CD4-positive, alpha-beta memory T cell (primary cell): Measurements from ENCODE around the gene INPP5B. TPM values are rescaled to one million over a fixed set of nuclear protein-coding genes. Genes with fewer than 3 reads are reported as not detected.
"Not testable (repeated sequence)": the region's sequence is repeated elsewhere in the genome, so short reads cannot be mapped to it uniquely, and the experiment has no call there.

Source experiments
- CTCF ChIA-PET: fragments of 350-600 bp; sonication (Branson Sonifier 250); formaldehyde crosslinking; loops from one replicate; lab custom pipeline; 2021; ENCODE audit warnings: inconsistent platforms; ENCODE audit not compliant: partially characterized antibody; lab: Charles Lee
- POLR2A ChIA-PET: fragments of 350-600 bp; sonication (Branson Sonifier 250); formaldehyde crosslinking; loops from one replicate; lab custom pipeline; 2021; ENCODE audit not compliant: partially characterized antibody; lab: Charles Lee
- DNase-seq, 5 donors: peaks; one replicate each; pipeline versions ENCODE4 v3.0.0 to v3.0.0-alpha.2; 2020 to 2022; ENCODE audit warnings: mixed read lengths in 1 of 5
- H3K27ac ChIP-seq: one replicate; pipeline ENCODE4 v1.7.0; 2013; ENCODE audit warnings: low read depth, low read length
- H3K27me3 ChIP-seq: 2 replicates; pipeline ENCODE4 v1.7.0; 2013; ENCODE audit warnings: mild to moderate bottlenecking, low read length, moderate library complexity; ENCODE audit not compliant: insufficient read depth
- H3K36me3 ChIP-seq: 2 replicates; pipeline ENCODE4 v1.7.0; 2013; ENCODE audit warnings: mild to moderate bottlenecking, low read length, moderate library complexity; ENCODE audit not compliant: insufficient read depth
- H3K4me1 ChIP-seq: 2 replicates; pipeline ENCODE4 v1.7.0; 2013; ENCODE audit warnings: mild to moderate bottlenecking, low read length, moderate library complexity; ENCODE audit not compliant: insufficient read depth
- H3K4me3 ChIP-seq, 2 donors: one replicate each; pipeline ENCODE4 v1.7.0; 2013; ENCODE audit warnings: low read length in 2 of 2, mild to moderate bottlenecking in 1 of 2
- H3K9me3 ChIP-seq, 2 donors: one replicate each; pipeline ENCODE4 v1.7.0; 2013; ENCODE audit warnings: low read length in 2 of 2, control low read depth in 1 of 2; ENCODE audit not compliant: control insufficient read depth in 1 of 2
- H3K27ac Mint-ChIP-seq, 7 donors: one replicate each; pipeline ENCODE4 v1.8.0; 2020 to 2021; ENCODE audit warnings: mixed read lengths in 7 of 7, mild to moderate bottlenecking in 6 of 7, inconsistent platforms in 3 of 7, moderate library complexity in 3 of 7
- H3K27me3 Mint-ChIP-seq, 2 donors: one replicate each; pipeline ENCODE4 v1.8.0; 2020 to 2021; ENCODE audit warnings: mixed read lengths in 2 of 2
- H3K36me3 Mint-ChIP-seq, 2 donors: one replicate each; pipeline ENCODE4 v1.8.0; 2020 to 2021; ENCODE audit warnings: mixed read lengths in 2 of 2, inconsistent platforms in 1 of 2, mild to moderate bottlenecking in 1 of 2
- H3K4me1 Mint-ChIP-seq, 4 donors: one replicate each; pipeline ENCODE4 v1.8.0; 2020 to 2021; ENCODE audit warnings: mixed read lengths in 4 of 4, mild to moderate bottlenecking in 1 of 4
- H3K4me3 Mint-ChIP-seq, 8 donors: one replicate each; pipeline ENCODE4 v1.8.0; 2020 to 2021; ENCODE audit warnings: mixed read lengths in 8 of 8, mild to moderate bottlenecking in 7 of 8, moderate library complexity in 6 of 8, inconsistent platforms in 3 of 8
- H3K9me3 Mint-ChIP-seq, 8 donors: one replicate each; pipeline ENCODE4 v1.8.0; 2020 to 2021; ENCODE audit warnings: mixed read lengths in 8 of 8, mild to moderate bottlenecking in 5 of 8, inconsistent platforms in 3 of 8, moderate library complexity in 1 of 8
- intact Hi-C: fragments of 100-400 bp; cut with micrococcal nuclease; formaldehyde crosslinking; loops from one replicate; pipeline ENCODE4 v1.15.1; 2023
- polyA plus RNA-seq, 2 donors: library from polyadenylated mRNA; unstranded; fragments of 300-500 nt; fragmentation: Illumina TruSeq; gene quantifications; one replicate each; pipeline ENCODE4 v1.2.3, GENCODE V29; 2021
- total RNA-seq, 2 experiments: library from RNA; stranded (reverse); gene quantifications; one replicate each; pipeline ENCODE4 v1.2.3, GENCODE V29; 2021

The INPP5B gene
- total and polyA plus RNA-seq, 4 experiments from 2014 or later, result 8.9 to 35.7 (median 26.2) TPM

- peaks cover 0 to 7% (median 4%) of the 10 kb centered on the region in 4 donors for H3K4me1 Mint-ChIP-seq
- Histone ChIP-seq H3K4me3 (no peak overlapping the region), H3K27me3 (no peaks in the 10 kb centered on the region), H3K36me3 (peaks cover 66% of the 10 kb centered on the region), H3K9me3 (no peaks in the 10 kb centered on the region), H3K27ac (no peak overlapping the region), H3K4me1 (no peaks in the 10 kb centered on the region)
- CTCF ChIA-PET, result interaction anchor here (2.5 kb wide), 1 partner anchor 11 kb away, joined by 8 read pairs; the partner anchor contains the start of gene SF3A3
- intact Hi-C loops, result no loop called here
- H3K27ac Mint-ChIP-seq, result peak overlapping the region in 1 of 7 donors; percentile 57
- peaks cover 0 to 6% (median 0%) of the 10 kb centered on the region in 8 donors for H3K9me3 Mint-ChIP-seq
- peaks cover 63 to 77% of the 10 kb centered on the region in 2 donors for H3K36me3 Mint-ChIP-seq
- no peaks in the 10 kb centered on the region for H3K27me3 Mint-ChIP-seq
- no peak overlapping the region for H3K4me3 Mint-ChIP-seq
- POLR2A ChIA-PET, result no interaction called here
- no peak for DNase-seq
Observed at GRCh38 chr1:37978541-37978940, 31.7 kb upstream of the INPP5B start.

- intact Hi-C loops, H3K4me3 ChIP-seq, H3K9me3 Mint-ChIP-seq, H3K9me3 ChIP-seq, H3K4me1 ChIP-seq, H3K27ac ChIP-seq, H3K4me3 Mint-ChIP-seq, H3K27me3 ChIP-seq, H3K27me3 Mint-ChIP-seq, H3K27ac Mint-ChIP-seq: not testable (repeated sequence)
- peaks cover 47% of the 10 kb centered on the region for H3K36me3 ChIP-seq
- H3K36me3 Mint-ChIP-seq, result peaks cover 61 to 85% of the 10 kb centered on the region in 2 donors
- DNase-seq, result peak in 1 of 5 donors; percentile 5
- ChIA-PET POLR2A (interaction anchor here (1.2 kb wide), 1 partner anchor 15 kb away, joined by 4 read pairs; the partner anchor contains the start of gene SF3A3), CTCF (interaction anchor here (0.8 to 1.5 kb wide), 3 partner anchors 15 to 84 kb away, joined by 3 to 4 read pairs (median 3); partner anchors contain the start of gene SF3A3)
- peaks cover 6 to 20% (median 12%) of the 10 kb centered on the region in 4 donors for H3K4me1 Mint-ChIP-seq
Observed at GRCh38 chr1:37975083-37975482, 28.2 kb upstream of the INPP5B start.

- Mint-ChIP-seq H3K9me3 (peaks cover 0 to 6% (median 1%) of the 10 kb centered on the region in 8 donors), H3K4me1 (peaks cover 6 to 20% (median 12%) of the 10 kb centered on the region in 4 donors), H3K4me3 (no peak overlapping the region), H3K36me3 (peaks cover 58 to 85% of the 10 kb centered on the region in 2 donors), H3K27ac (no peak overlapping the region), H3K27me3 (no peaks in the 10 kb centered on the region)
- no peaks in the 10 kb centered on the region for H3K4me1 ChIP-seq
- no peaks in the 10 kb centered on the region for H3K9me3 ChIP-seq
- no peak overlapping the region for H3K27ac ChIP-seq
- no peak for DNase-seq
- ChIA-PET POLR2A (no interaction called here), CTCF (no interaction called here)
- peaks cover 41% of the 10 kb centered on the region for H3K36me3 ChIP-seq
- intact Hi-C loops, result no loop called here
- H3K27me3 ChIP-seq, result no peaks in the 10 kb centered on the region
- H3K4me3 ChIP-seq, result no peak overlapping the region
Observed at GRCh38 chr1:37974567-37974966, 27.7 kb upstream of the INPP5B start.

- H3K9me3 Mint-ChIP-seq, H3K4me3 Mint-ChIP-seq, DNase-seq, H3K27me3 Mint-ChIP-seq, CTCF ChIA-PET, H3K27me3 ChIP-seq, H3K4me1 ChIP-seq, H3K9me3 ChIP-seq, H3K27ac ChIP-seq, H3K4me3 ChIP-seq, intact Hi-C loops, POLR2A ChIA-PET: not testable (repeated sequence)
- peak overlapping the region in 1 of 7 donors; percentile 43 for H3K27ac Mint-ChIP-seq
- peaks cover 6 to 20% (median 11%) of the 10 kb centered on the region in 4 donors for H3K4me1 Mint-ChIP-seq
- H3K36me3 ChIP-seq, result peaks cover 39% of the 10 kb centered on the region
- H3K36me3 Mint-ChIP-seq, result peaks cover 56 to 85% of the 10 kb centered on the region in 2 donors
Observed at GRCh38 chr1:37973684-37974083, 26.8 kb upstream of the INPP5B start.

GRCh38 chr1:37965301-37965700 lies 18.4 kb upstream of the INPP5B start:
- H3K9me3 ChIP-seq, result no peaks in the 10 kb centered on the region
- H3K27me3 ChIP-seq, result no peaks in the 10 kb centered on the region
- peaks cover 0 to 2% (median 0%) of the 10 kb centered on the region in 8 donors for H3K9me3 Mint-ChIP-seq
- H3K4me1 Mint-ChIP-seq, result peaks cover 0 to 2% (median 0%) of the 10 kb centered on the region in 4 donors
- POLR2A ChIA-PET, result no interaction called here
- H3K36me3 ChIP-seq, result peaks cover 31% of the 10 kb centered on the region
- no peak for DNase-seq
- CTCF ChIA-PET, result interaction anchor here (0.6 to 1.2 kb wide), 2 partner anchors 55 to 407 kb away, joined by 3 read pairs; no protein-coding TSS in a partner anchor
- no peak overlapping the region for H3K4me3 Mint-ChIP-seq
- intact Hi-C loops, result no loop called here
- no peaks in the 10 kb centered on the region for H3K27me3 Mint-ChIP-seq
- H3K36me3 Mint-ChIP-seq, result peaks cover 37 to 55% of the 10 kb centered on the region in 2 donors
- no peak overlapping the region for H3K4me3 ChIP-seq
- no peak overlapping the region for H3K27ac ChIP-seq
- H3K27ac Mint-ChIP-seq, result no peak overlapping the region
- no peaks in the 10 kb centered on the region for H3K4me1 ChIP-seq

GRCh38 chr1:37964106-37964505 lies 17.3 kb upstream of the INPP5B start:
- H3K4me3 Mint-ChIP-seq, POLR2A ChIA-PET, H3K4me1 ChIP-seq, H3K9me3 ChIP-seq, intact Hi-C loops, DNase-seq, CTCF ChIA-PET, H3K4me1 Mint-ChIP-seq, H3K27me3 Mint-ChIP-seq, H3K27ac ChIP-seq, H3K9me3 Mint-ChIP-seq, H3K27me3 ChIP-seq, H3K4me3 ChIP-seq: not testable (repeated sequence)
- peaks cover 37 to 53% of the 10 kb centered on the region in 2 donors for H3K36me3 Mint-ChIP-seq
- peak overlapping the region in 1 of 7 donors; percentile 22 for H3K27ac Mint-ChIP-seq
- peaks cover 37% of the 10 kb centered on the region for H3K36me3 ChIP-seq

- CTCF ChIA-PET, result interaction anchor here (1.5 to 1.9 kb wide), 2 partner anchors 8 to 10 kb away, joined by 4 to 5 read pairs; no protein-coding TSS in a partner anchor
- H3K4me3 Mint-ChIP-seq, result no peak overlapping the region
- POLR2A ChIA-PET, result no interaction called here
- no peak for DNase-seq
- intact Hi-C loops, result no loop called here
- Histone ChIP-seq H3K9me3 (no peaks in the 10 kb centered on the region), H3K36me3 (peaks cover 40% of the 10 kb centered on the region), H3K27ac (no peak overlapping the region), H3K4me1 (no peaks in the 10 kb centered on the region), H3K27me3 (no peaks in the 10 kb centered on the region), H3K4me3 (no peak overlapping the region)
- H3K27ac Mint-ChIP-seq, result no peak overlapping the region
- no peaks in the 10 kb centered on the region for H3K9me3 Mint-ChIP-seq
- H3K4me1 Mint-ChIP-seq, result peaks cover 0 to 2% (median 0%) of the 10 kb centered on the region in 4 donors
- no peaks in the 10 kb centered on the region for H3K27me3 Mint-ChIP-seq
- peaks cover 33 to 44% of the 10 kb centered on the region in 2 donors for H3K36me3 Mint-ChIP-seq
Observed at GRCh38 chr1:37958690-37959089, 11.8 kb upstream of the INPP5B start.
